ENCODE results near the gene TLNRD1.
"Not testable (repeated sequence)": the region's sequence is repeated elsewhere in the genome, so short reads cannot be mapped to it uniquely, and the experiment has no call there.

TLNRD1 gene

DNA sequence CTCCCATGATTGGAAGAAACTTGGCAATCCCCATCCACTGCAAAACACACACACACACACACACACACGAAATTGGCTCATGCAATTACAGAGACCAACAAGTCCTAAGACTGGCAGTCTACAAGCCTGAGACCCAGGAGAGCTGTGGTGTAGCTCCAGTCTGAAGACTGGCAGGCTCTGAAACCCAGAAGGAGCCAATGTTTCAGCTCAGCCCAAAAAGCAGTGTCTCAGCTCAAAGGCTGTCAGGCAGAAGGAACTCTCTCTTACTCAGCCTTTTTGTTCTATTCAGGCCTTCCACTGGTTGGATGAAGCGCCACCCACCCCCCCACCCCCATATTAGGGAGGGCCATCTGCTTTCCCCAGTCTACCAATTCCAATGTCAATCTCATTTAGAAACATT, 43.2 kb upstream of the TLNRD1 start:
- Histone ChIP-seq H3K36me3 (ENCODE audit: control insufficient read depth, insufficient read depth, low read length) (no peaks in the 10 kb centered on the region), H3K4me1 (no peaks in the 10 kb centered on the region), H3K27me3 (ENCODE audit: control insufficient read depth, insufficient read depth, low read length) (no peaks in the 10 kb centered on the region), H3K9ac (no peak overlapping the region), H3K79me2 (no peaks in the 10 kb centered on the region), H3K27ac (no peak overlapping the region), H3K9me3 (ENCODE audit: control insufficient read depth, low read length) (no peaks in the 10 kb centered on the region), H2AFZ (no peak overlapping the region), H3K4me3 (ENCODE audit: low read depth, low read length) (no peak overlapping the region), H3K4me2 (ENCODE audit: low read length) (no peak overlapping the region)
- TF ChIP-seq, protein P1, sequence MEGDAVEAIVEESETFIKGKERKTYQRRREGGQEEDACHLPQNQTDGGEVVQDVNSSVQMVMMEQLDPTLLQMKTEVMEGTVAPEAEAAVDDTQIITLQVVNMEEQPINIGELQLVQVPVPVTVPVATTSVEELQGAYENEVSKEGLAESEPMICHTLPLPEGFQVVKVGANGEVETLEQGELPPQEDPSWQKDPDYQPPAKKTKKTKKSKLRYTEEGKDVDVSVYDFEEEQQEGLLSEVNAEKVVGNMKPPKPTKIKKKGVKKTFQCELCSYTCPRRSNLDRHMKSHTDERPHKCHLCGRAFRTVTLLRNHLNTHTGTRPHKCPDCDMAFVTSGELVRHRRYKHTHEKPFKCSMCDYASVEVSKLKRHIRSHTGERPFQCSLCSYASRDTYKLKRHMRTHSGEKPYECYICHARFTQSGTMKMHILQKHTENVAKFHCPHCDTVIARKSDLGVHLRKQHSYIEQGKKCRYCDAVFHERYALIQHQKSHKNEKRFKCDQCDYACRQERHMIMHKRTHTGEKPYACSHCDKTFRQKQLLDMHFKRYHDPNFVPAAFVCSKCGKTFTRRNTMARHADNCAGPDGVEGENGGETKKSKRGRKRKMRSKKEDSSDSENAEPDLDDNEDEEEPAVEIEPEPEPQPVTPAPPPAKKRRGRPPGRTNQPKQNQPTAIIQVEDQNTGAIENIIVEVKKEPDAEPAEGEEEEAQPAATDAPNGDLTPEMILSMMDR (IDR thresholded peaks at IDR 0.05) = no peak

GRCh38 chr15:80957976-80958375, 42.7 kb upstream of the TLNRD1 start:
- Histone ChIP-seq H3K79me2 (no peaks in the 10 kb centered on the region), H3K9me3 (ENCODE audit: control insufficient read depth, low read length) (no peaks in the 10 kb centered on the region), H3K4me1 (no peaks in the 10 kb centered on the region), H3K27ac (no peak overlapping the region), H3K4me2 (ENCODE audit: low read length) (no peak overlapping the region), H3K36me3 (ENCODE audit: control insufficient read depth, insufficient read depth, low read length) (no peaks in the 10 kb centered on the region), H3K27me3 (ENCODE audit: control insufficient read depth, insufficient read depth, low read length) (no peaks in the 10 kb centered on the region), H3K9ac (no peak overlapping the region), H2AFZ (no peak overlapping the region), H3K4me3 (ENCODE audit: low read depth, low read length) (no peak overlapping the region)
- TF ChIP-seq, protein P1 (IDR thresholded peaks at IDR 0.05) = no peak

DNA sequence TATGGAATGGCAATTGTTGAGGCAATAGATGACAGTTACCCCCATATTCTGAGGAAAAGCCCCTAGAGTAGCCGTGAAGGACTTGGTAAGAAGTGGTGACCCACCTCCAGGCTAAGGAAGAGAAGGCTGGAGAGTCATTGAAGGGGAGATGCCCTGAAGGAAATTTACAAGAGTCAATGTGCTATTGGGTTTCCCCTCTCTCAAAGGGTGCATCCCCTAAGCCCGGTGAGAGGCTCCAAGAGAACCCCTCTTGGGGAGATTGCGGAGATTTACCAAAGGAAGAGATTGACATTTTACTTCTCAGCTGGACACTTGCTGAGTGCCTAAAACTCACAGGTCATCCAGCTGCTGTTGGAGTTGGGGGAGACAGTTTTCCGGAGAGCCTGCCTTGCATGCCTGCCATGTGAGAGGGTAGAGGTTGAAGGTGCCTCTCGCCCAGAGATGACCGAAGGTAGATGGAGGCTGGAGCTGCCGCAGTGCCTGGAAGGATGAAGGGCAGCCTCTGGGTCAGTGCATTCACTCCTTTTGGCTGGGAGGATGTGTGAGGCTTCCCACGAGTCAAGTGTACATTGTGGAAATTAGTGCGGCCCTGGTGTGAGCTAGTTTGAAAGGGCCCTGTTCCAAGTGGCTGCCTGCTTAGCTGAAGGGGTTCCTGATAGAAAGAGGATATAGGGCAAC, 41.8 kb upstream of the TLNRD1 start:
- no peak overlapping the region for H3K4me2 ChIP-seq (ENCODE audit: low read length)
- TF ChIP-seq, protein P1 (IDR thresholded peaks at IDR 0.05) = no peak
- no peak overlapping the region for H3K9ac ChIP-seq
- H3K9me3 ChIP-seq (ENCODE audit: control insufficient read depth, low read length) = no peaks in the 10 kb centered on the region
- H3K27me3 ChIP-seq (ENCODE audit: control insufficient read depth, insufficient read depth, low read length) = no peaks in the 10 kb centered on the region
- H3K27ac ChIP-seq = no peak overlapping the region
- no peaks in the 10 kb centered on the region for H3K4me1 ChIP-seq
- H3K79me2 ChIP-seq = no peaks in the 10 kb centered on the region
- no peaks in the 10 kb centered on the region for H3K36me3 ChIP-seq (ENCODE audit: control insufficient read depth, insufficient read depth, low read length)
- H3K4me3 ChIP-seq (ENCODE audit: low read depth, low read length) = no peak overlapping the region
- H2AFZ ChIP-seq = no peak overlapping the region

GRCh38 chr15:80965454-80965853, 35.3 kb upstream of the TLNRD1 start:
- H3K27ac ChIP-seq; H2AFZ ChIP-seq; H3K4me2 ChIP-seq (ENCODE audit: low read length); H3K9me3 ChIP-seq (ENCODE audit: control insufficient read depth, low read length); H3K36me3 ChIP-seq (ENCODE audit: control insufficient read depth, insufficient read depth, low read length); H3K27me3 ChIP-seq (ENCODE audit: control insufficient read depth, insufficient read depth, low read length); H3K4me1 ChIP-seq; H3K9ac ChIP-seq; H3K79me2 ChIP-seq; H3K4me3 ChIP-seq (ENCODE audit: low read depth, low read length): not testable (repeated sequence)

GRCh38 chr15:80966431-80967197, 34.1 kb upstream of the TLNRD1 start:
- no peak overlapping the region for H3K4me2 ChIP-seq (ENCODE audit: low read length)
- no peak overlapping the region for H2AFZ ChIP-seq
- H3K79me2 ChIP-seq = peaks cover 2% of the 10 kb centered on the region
- no peaks in the 10 kb centered on the region for H3K4me1 ChIP-seq
- H3K4me3 ChIP-seq (ENCODE audit: low read depth, low read length) = no peak overlapping the region
- H3K27ac ChIP-seq = no peak overlapping the region
- no peaks in the 10 kb centered on the region for H3K36me3 ChIP-seq (ENCODE audit: control insufficient read depth, insufficient read depth, low read length)
- TF ChIP-seq, protein P1 (IDR thresholded peaks at IDR 0.05) = no peak
- H3K9ac ChIP-seq = no peak overlapping the region
- H3K27me3 ChIP-seq (ENCODE audit: control insufficient read depth, insufficient read depth, low read length) = no peaks in the 10 kb centered on the region
- no peaks in the 10 kb centered on the region for H3K9me3 ChIP-seq (ENCODE audit: control insufficient read depth, low read length)

Data from parathyroid adenoma (tissue), 2 donors.